ENCODE measurements around the gene CSF3.

Gene CSF3

DNA sequence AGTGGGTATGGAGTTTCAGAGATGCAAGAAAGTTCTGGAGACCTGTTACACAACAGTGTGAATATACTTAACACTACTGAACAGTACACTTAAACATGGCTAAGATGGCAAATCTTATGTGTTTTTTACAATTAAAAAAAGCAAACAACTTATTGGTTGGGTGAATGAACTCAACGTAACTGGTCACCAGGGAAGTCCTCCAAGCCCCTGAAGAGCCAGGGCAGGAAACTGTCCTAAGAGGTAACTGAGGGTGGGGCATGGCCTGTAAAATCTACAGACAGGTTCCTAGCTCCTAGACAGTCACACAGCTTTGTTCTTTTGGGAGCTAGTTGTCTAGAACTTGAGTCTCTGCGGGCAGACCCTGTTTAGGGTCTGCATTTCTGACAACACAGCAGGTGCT lies 10.3 kb downstream of the CSF3 start:
- no peak for DNase-seq

DNA sequence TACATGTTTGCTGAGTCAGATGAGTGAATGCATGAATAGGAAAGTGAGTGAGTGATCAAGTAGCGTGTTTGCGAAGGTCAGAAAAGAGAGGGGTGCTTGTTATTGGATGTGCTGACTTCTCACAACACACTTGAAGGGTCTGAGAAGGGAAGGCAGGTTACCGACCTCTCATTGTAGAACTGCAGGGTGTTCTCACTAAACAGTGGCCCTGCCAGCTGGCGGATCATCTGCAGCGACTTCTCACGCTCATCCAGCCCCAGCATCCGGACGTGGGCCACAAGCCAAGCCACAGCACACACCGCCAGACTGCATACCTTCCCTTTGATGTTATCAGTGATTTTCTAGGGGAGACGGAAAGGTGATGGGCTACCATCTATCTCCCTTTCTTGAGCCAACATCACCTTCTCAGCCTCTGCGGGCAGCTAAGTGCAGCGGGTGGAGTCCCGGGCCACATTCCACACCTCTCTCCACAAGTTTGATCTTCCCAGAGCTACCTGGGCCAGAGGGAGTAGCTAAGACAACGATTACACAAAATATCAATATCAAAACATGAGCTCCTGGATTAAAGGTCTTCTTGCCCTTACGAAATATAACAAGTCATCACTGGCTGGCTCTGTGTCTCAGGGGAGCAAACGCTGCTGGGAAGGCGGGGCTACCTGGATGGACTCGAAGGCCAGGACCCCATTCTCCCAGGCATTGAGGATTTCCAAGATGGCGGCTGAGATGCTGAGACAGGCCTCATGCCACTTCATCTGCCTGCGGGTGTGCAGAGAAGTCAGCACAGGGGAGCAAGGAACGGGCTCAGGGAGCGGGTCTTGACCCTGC lies 11.0 kb downstream of the CSF3 start:
- peak; percentile 43 for DNase-seq

- peak; percentile 74 for DNase-seq
These were observed 11.8 kb downstream of the CSF3 start for GRCh38 chr17:40026816-40027613.

- DNase-seq = no peak
These were observed 12.4 kb downstream of the CSF3 start for GRCh38 chr17:40027614-40028012.

GRCh38 chr17:40028595-40028994 lies 13.4 kb downstream of the CSF3 start:
- DNase-seq = no peak

- no peak for DNase-seq
These were observed 16.5 kb downstream of the CSF3 start for GRCh38 chr17:40031706-40032105.

DNA sequence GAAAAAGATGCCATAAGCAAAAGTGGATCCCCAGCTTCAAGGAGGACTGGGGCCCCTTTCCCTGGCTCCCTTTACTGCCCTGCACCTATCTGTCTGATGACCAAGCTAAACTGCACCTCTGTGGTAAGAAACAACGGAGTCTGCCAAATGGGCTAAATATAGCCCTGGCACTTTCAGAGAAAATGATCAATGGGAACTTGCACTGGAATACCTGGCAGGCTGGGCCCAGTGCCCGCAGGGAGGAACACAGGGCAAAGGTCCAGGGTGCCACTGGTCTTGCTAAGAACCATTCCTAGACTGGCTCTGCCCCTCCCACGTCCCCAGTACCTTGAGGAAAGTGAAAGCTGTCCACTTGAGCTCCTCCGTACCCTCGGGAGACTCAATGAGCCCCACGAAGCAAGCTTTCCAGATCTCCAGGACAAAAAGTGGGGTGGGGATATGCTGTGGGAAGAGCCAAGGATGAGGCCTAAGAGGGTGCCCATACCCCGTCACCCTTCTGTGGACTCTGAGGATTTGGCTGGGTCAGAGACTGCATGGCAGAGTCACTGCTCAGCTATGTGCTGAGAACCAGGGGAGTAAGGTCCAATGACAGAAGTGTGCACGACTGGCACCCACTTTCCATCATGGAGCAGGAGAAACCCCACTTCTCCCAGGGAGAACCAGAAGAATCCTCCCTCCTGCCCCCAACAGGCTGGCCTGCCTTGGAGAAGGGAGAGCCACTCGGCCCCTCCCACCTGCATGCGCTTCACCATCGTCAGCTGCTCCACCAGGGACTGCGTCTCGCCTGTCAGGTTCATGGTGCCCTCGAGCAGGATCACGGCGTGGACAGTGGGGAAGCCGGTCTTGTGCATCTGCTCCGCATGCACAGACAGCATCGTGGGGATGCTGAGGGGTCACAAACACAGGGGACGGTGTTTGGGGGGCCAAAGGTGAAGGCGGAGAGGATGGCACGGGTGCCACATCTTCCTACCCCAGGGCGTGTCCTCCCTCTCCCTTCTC lies 17.4 kb downstream of the CSF3 start:
- DNase-seq = no peak

GRCh38 chr17:40033339-40033738 lies 18.1 kb downstream of the CSF3 start:
- DNase-seq = no peak

GRCh38 chr17:40034426-40035161 lies 19.4 kb downstream of the CSF3 start:
- DNase-seq = no peak

- DNase-seq = no peak
These were observed 19.9 kb downstream of the CSF3 start for GRCh38 chr17:40035162-40035559.

GRCh38 chr17:40038882-40039513 lies 23.8 kb downstream of the CSF3 start:
- DNase-seq = no peak

GRCh38 chr17:40041196-40041595 lies 26.0 kb downstream of the CSF3 start:
- DNase-seq = no peak

DNA sequence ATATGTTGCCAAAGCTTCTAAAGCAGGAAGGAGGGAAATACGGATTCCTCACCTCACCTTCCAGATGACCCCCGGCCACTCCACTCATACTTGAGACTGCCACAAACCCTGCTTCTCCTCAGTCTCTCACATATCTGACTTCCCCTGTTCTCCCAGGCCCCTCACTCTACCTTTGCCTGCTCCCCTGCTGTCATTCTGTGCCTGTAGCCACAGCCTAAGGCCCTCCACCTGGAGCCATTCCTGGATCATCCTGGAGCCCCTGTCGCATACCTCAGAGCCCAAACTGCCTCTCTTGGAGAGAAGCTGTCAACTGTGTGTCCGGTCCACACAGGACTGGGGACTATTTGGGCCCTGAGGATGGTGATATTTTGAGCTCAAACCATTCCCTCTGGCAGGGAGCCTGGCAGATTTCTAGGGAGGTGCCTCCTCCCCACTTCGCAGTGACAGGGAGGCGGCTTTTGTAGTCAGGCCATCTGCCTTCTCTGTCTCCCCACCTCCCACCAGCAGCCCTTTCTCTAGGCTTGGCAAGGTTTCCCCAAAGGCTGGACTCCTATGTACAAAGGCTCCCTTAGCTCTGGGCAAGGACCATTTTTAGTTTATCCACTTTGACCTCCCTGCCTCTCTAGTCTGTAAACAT lies 41.3 kb downstream of the CSF3 start:
- no peak for DNase-seq

- no peak for DNase-seq
These were observed 43.0 kb downstream of the CSF3 start for GRCh38 chr17:40058186-40058784.

DNA sequence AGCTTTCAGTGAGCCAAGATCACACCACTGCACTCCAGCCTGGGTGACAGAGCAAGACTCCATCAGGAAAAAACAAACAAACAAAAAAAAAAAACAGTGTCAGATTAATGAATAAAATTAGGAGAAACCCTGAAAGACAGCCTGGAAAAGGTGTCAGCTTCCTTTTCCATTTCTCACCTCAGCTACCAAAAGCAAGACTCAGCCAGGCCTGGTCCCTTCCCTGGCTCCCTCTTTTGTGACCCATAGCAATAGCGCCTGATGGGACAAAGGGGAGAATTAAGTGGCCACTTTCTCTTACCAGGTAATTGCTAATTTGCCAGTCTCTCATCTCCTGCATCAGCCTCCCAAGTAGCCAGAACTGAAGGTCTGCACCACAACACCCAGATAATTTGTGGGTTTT lies 43.6 kb downstream of the CSF3 start:
- no peak for DNase-seq

DNA sequence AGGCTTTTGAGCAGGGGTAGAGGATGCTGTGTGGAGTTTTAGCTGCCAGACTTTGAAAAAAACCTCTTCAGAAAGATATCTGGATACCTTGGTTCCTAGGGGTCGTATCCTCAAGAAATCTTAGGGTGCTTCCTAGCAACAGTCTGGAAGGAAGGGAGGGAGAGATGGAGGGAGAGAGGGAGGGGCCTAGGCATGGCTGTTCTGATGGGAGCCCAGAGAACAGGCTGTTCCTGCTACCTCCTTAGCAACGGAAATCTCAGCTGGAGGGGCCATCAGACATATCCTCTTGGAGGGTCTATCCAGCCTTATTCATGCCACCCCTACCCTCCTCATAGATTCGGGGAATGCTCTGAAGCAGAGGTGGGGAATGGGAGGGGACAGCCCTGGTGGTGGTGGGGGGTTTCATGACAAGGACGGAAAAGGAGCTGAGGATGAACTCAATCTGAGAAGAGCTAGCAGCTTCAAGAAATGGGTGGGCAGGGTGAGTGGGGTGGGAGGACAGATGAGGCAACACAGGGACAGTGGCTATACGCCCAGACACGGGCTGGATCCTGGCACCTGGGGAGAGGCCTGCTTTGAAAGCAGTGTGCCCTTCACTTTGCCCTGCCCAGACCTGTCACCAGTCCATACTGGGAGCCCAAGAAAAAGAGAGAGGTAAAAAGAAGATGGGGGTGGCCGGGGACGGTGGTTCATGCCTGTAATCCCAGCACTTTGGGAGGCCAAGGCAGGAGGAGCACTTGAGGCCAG lies 44.7 kb downstream of the CSF3 start:
- no peak for DNase-seq

- DNase-seq = no peak
These were observed 45.8 kb downstream of the CSF3 start for GRCh38 chr17:40060887-40061608.

- DNase-seq = no peak
These were observed 46.4 kb downstream of the CSF3 start for GRCh38 chr17:40061609-40062038.
